Skin epidermis (tissue), 12 donors: Measurements from ENCODE around the gene ACOT7.
"Not testable (repeated sequence)": the region's sequence is repeated elsewhere in the genome, so short reads cannot be mapped to it uniquely, and the experiment has no call there.

Source experiments
- H3K27ac ChIP-seq, 21 experiments: fragments of 200-600 bp; sonication (generic) in 11 of 21; one replicate each; pipeline ENCODE4 v1.5.0; 2020; ENCODE audit warnings: mild to moderate bottlenecking in 3 of 21, inconsistent platforms in 2 of 21, moderate library complexity in 2 of 21
- H3K4me3 ChIP-seq, 7 experiments: fragments of 200-600 bp; sonication (generic) in 2 of 7; one replicate each; pipeline ENCODE4 v1.5.0; 2020; ENCODE audit warnings: inconsistent platforms in 2 of 7, mild to moderate bottlenecking in 2 of 7, moderate library complexity in 1 of 7

Gene ACOT7

GRCh38 chr1:6409053-6409452 lies 15.5 kb upstream of the ACOT7 start:
- no peak overlapping the region for H3K4me3 ChIP-seq
- H3K27ac ChIP-seq: no peak overlapping the region

GRCh38 chr1:6408023-6408422 lies 14.5 kb upstream of the ACOT7 start:
- no peak overlapping the region for H3K4me3 ChIP-seq
- no peak overlapping the region for H3K27ac ChIP-seq

- peak overlapping the region in 1 of 21 experiments; percentile 7 for H3K27ac ChIP-seq
- H3K4me3 ChIP-seq: no peak overlapping the region
Measured at GRCh38 chr1:6401673-6402072, 8.1 kb upstream of the ACOT7 start.

GRCh38 chr1:6399294-6399693 lies 5.7 kb upstream of the ACOT7 start:
- H3K27ac ChIP-seq: no peak overlapping the region
- H3K4me3 ChIP-seq: no peak overlapping the region

GRCh38 chr1:6397844-6398441 lies 4.4 kb upstream of the ACOT7 start:
- no peak overlapping the region for H3K27ac ChIP-seq
- no peak overlapping the region for H3K4me3 ChIP-seq

- no peak overlapping the region for H3K4me3 ChIP-seq
- no peak overlapping the region for H3K27ac ChIP-seq
Measured at GRCh38 chr1:6396998-6397397, 3.4 kb upstream of the ACOT7 start.

GRCh38 chr1:6395781-6396244 lies 2.2 kb upstream of the ACOT7 start:
- not testable (repeated sequence) for H3K4me3 ChIP-seq, H3K27ac ChIP-seq

GRCh38 chr1:6395130-6395529 lies 1.6 kb upstream of the ACOT7 start:
- not testable (repeated sequence) for H3K27ac ChIP-seq, H3K4me3 ChIP-seq

GRCh38 chr1:6392809-6393399 lies 663 bp downstream of the ACOT7 start:
- Histone ChIP-seq H3K4me3 (peak overlapping the region; percentile 52 to 69 (median 56)), H3K27ac (peak overlapping the region in 19 of 21 experiments; percentile 36 to 99 (median 93))

GRCh38 chr1:6391951-6392808 lies 1.4 kb downstream of the ACOT7 start:
- Histone ChIP-seq H3K4me3 (peak overlapping the region; percentile 52 to 69 (median 56)), H3K27ac (peak overlapping the region in 13 of 21 experiments; percentile 14 to 99 (median 93))

- Histone ChIP-seq H3K4me3 (no peak overlapping the region), H3K27ac (no peak overlapping the region)
Measured at GRCh38 chr1:6389971-6390370, 3.6 kb downstream of the ACOT7 start.

GRCh38 chr1:6386371-6386949 lies 7.1 kb downstream of the ACOT7 start:
- H3K4me3 ChIP-seq: no peak overlapping the region
- H3K27ac ChIP-seq: peak overlapping the region in 13 of 21 experiments; percentile 14 to 66 (median 52)

- H3K4me3 ChIP-seq: peak overlapping the region in 5 of 7 experiments; percentile 4 to 12 (median 8)
- peak overlapping the region in 19 of 21 experiments; percentile 14 to 76 (median 54) for H3K27ac ChIP-seq
Measured at GRCh38 chr1:6385488-6386191, 7.9 kb downstream of the ACOT7 start.

- H3K4me3 ChIP-seq: peak overlapping the region in 4 of 7 experiments; percentile 4 to 12 (median 7)
- peak overlapping the region in 17 of 21 experiments; percentile 24 to 76 (median 62) for H3K27ac ChIP-seq
Measured at GRCh38 chr1:6384962-6385361, 8.6 kb downstream of the ACOT7 start.

GRCh38 chr1:6384135-6384534 lies 9.4 kb downstream of the ACOT7 start:
- Histone ChIP-seq H3K4me3 (no peak overlapping the region), H3K27ac (no peak overlapping the region)

- Histone ChIP-seq H3K4me3 (no peak overlapping the region), H3K27ac (no peak overlapping the region)
Measured at GRCh38 chr1:6380037-6380436, 13.5 kb downstream of the ACOT7 start.

GRCh38 chr1:6378096-6378746 lies 15.3 kb downstream of the ACOT7 start:
- no peak overlapping the region for H3K4me3 ChIP-seq
- no peak overlapping the region for H3K27ac ChIP-seq

GRCh38 chr1:6373961-6374720 lies 19.4 kb downstream of the ACOT7 start:
- H3K27ac ChIP-seq: peak overlapping the region in 1 of 21 experiments; percentile 16
- H3K4me3 ChIP-seq: no peak overlapping the region
